ENCODE measurements around the gene ABCC4.

DNA sequence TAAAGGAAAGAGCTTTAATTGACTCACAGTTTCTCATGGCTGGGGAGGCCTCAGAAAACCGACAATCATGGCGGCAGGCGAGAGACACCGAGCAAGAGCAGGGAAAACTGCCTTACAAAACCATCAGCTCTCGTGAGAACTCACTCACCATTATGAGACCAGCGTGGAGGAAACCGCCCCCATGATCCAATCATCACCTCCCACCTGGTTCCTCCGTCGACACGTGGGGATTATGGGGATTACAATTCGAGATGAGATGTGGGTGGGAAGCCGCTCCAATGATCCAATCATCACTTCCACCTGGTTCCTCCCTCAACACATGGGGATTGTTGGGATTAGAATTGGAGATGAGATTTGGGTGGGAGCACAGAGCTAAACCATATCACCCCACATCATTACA lies 293.9 kb downstream of the ABCC4 start:
- TF ChIP-seq, protein P1, sequence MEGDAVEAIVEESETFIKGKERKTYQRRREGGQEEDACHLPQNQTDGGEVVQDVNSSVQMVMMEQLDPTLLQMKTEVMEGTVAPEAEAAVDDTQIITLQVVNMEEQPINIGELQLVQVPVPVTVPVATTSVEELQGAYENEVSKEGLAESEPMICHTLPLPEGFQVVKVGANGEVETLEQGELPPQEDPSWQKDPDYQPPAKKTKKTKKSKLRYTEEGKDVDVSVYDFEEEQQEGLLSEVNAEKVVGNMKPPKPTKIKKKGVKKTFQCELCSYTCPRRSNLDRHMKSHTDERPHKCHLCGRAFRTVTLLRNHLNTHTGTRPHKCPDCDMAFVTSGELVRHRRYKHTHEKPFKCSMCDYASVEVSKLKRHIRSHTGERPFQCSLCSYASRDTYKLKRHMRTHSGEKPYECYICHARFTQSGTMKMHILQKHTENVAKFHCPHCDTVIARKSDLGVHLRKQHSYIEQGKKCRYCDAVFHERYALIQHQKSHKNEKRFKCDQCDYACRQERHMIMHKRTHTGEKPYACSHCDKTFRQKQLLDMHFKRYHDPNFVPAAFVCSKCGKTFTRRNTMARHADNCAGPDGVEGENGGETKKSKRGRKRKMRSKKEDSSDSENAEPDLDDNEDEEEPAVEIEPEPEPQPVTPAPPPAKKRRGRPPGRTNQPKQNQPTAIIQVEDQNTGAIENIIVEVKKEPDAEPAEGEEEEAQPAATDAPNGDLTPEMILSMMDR (IDR thresholded peaks at IDR 0.05; ENCODE audit: low read depth, low read length), result no peak
- no peak for TF ChIP-seq EZH2phosphoT487 (IDR thresholded peaks at IDR 0.05; ENCODE audit: low read depth)
